Astrocyte (in vitro differentiated cells and primary cell): Measurements from ENCODE around the gene VAV2. TPM values are rescaled to one million over a fixed set of nuclear protein-coding genes. Genes with fewer than 3 reads are reported as not detected.

Experiments used
- DNase-seq: peaks from one replicate; pipeline ENCODE4 v3.0.0-alpha.2; 2010; ENCODE audit warnings: low read depth
- FAIRE-seq: peaks from 2 replicates; lab custom pipeline; 2011; peaks lifted over from hg19 to GRCh38; lab: Jason Lieb, UNC
- H2AFZ ChIP-seq: 2 replicates; pipeline ENCODE4 v1.6.0; 2012; ENCODE audit warnings: low read depth, low read length, inconsistent platforms
- H3K27ac ChIP-seq: 2 replicates; pipeline ENCODE4 v1.5.1; 2011; ENCODE audit warnings: low read depth, low read length, inconsistent platforms
- H3K27me3 ChIP-seq: 2 replicates; pipeline ENCODE4 v1.6.0; 2011; ENCODE audit warnings: low read length, inconsistent platforms; ENCODE audit not compliant: insufficient read depth
- H3K36me3 ChIP-seq: 2 replicates; pipeline ENCODE4 v1.5.1; 2011; ENCODE audit warnings: low read length, inconsistent platforms; ENCODE audit not compliant: insufficient read depth
- H3K4me1 ChIP-seq: 2 replicates; pipeline ENCODE4 v1.5.1; 2011; ENCODE audit warnings: low read length, inconsistent platforms; ENCODE audit not compliant: insufficient read depth
- H3K4me2 ChIP-seq: 2 replicates; pipeline ENCODE4 v1.6.0; 2012; ENCODE audit warnings: low read length, inconsistent platforms
- H3K4me3 ChIP-seq: 2 replicates; pipeline ENCODE4 v1.5.1; 2011; ENCODE audit warnings: low read depth, mild to moderate bottlenecking, low read length, inconsistent platforms; ENCODE audit not compliant: insufficient read depth
- H3K79me2 ChIP-seq: 2 replicates; pipeline ENCODE4 v1.6.0; 2012; ENCODE audit warnings: mild to moderate bottlenecking, low read length, inconsistent platforms; ENCODE audit not compliant: insufficient read depth
- H3K9ac ChIP-seq: 2 replicates; pipeline ENCODE4 v1.6.0; 2012; ENCODE audit warnings: mild to moderate bottlenecking, low read length, inconsistent platforms
- H3K9me3 ChIP-seq: 2 replicates; pipeline ENCODE4 v1.5.1; 2012; ENCODE audit warnings: low read depth, mild to moderate bottlenecking, low read length, inconsistent platforms; ENCODE audit not compliant: insufficient read depth
- H4K20me1 ChIP-seq: 2 replicates; pipeline ENCODE4 v1.6.0; 2012; ENCODE audit warnings: low read length, inconsistent platforms; ENCODE audit not compliant: insufficient read depth
- H3K27ac Mint-ChIP-seq: one replicate; pipeline ENCODE4 v1.8.0; 2021; ENCODE audit warnings: mild to moderate bottlenecking, mixed read lengths; ENCODE audit not compliant: unreplicated experiment
- H3K27me3 Mint-ChIP-seq: one replicate; pipeline ENCODE4 v1.8.0; 2021; ENCODE audit warnings: low read depth, mixed read lengths; ENCODE audit not compliant: unreplicated experiment
- H3K36me3 Mint-ChIP-seq: one replicate; pipeline ENCODE4 v1.8.0; 2021; ENCODE audit warnings: low read depth, mixed read lengths; ENCODE audit not compliant: unreplicated experiment
- H3K4me1 Mint-ChIP-seq: one replicate; pipeline ENCODE4 v1.8.0; 2021; ENCODE audit warnings: low read depth, mixed read lengths; ENCODE audit not compliant: unreplicated experiment
- H3K4me3 Mint-ChIP-seq: one replicate; pipeline ENCODE4 v1.8.0; 2021; ENCODE audit warnings: mild to moderate bottlenecking, moderate library complexity, mixed read lengths; ENCODE audit not compliant: unreplicated experiment
- H3K9me3 Mint-ChIP-seq: one replicate; pipeline ENCODE4 v1.8.0; 2021; ENCODE audit warnings: mild to moderate bottlenecking, mixed read lengths; ENCODE audit not compliant: unreplicated experiment
- EZH2 ChIP-seq: IDR thresholded peaks from 2 replicates; pipeline ENCODE4 v1.6.1; 2012; ENCODE audit warnings: mild to moderate bottlenecking, low read length, inconsistent platforms; ENCODE audit not compliant: insufficient read depth
- total RNA-seq: library from RNA; stranded (reverse); gene quantifications from 2 replicates; pipeline ENCODE4 v1.2.1, GENCODE V29; 2021
- TF ChIP-seq, protein P1 (sequence below): IDR thresholded peaks from 2 replicates; pipeline ENCODE4 v1.5.1; 2011; ENCODE audit warnings: low read depth, mild to moderate bottlenecking, inconsistent platforms, low read length, moderate library complexity; ENCODE audit not compliant: insufficient read depth

VAV2 gene
- total RNA-seq, 1 donor from 2014 or later, result 36.5 TPM

DNA sequence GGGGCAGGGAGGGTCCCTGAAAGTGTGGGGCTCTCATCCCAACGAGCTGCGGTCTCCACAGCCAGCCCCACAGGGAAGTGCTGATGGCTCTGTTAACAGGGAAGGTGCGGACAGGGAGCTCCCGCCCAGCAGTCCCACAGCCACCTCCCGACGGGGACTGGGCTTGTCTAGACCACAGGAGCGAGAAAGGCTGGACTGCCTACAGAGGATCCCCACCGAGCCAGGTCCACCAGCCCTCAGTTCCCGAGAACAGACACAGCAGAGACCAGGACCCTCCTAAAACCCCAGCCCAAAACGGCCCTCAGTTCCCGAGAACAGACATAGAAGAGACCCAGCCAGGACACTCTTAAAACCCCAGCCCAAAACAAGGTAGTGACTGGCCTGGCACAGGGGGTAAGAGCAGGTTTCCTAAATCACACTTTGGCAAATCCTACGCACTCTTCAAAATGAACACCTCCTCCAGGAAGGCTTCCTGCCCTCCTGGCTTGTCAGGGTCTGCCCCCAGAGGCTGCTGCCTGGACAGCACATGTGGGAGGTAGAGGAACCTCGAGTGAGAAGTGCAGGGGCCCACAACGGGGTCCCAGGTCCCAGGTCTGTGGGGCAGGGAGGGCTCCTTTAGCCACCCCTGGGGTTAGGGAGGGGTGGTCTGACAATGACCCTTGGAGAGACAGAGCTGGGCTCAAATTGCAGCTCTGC, 167.9 kb downstream of the VAV2 start:
- Mint-ChIP-seq H3K9me3 (no peaks in the 10 kb centered on the region), H3K27ac (peak overlapping the region; percentile 41), H3K36me3 (peaks cover 24% of the 10 kb centered on the region), H3K4me1 (peaks cover 22% of the 10 kb centered on the region), H3K4me3 (no peak overlapping the region), H3K27me3 (no peaks in the 10 kb centered on the region)
- Histone ChIP-seq H2AFZ (no peak overlapping the region), H3K4me2 (no peak overlapping the region), H3K36me3 (peaks cover 2% of the 10 kb centered on the region), H3K4me1 (no peaks in the 10 kb centered on the region), H4K20me1 (peaks cover 50% of the 10 kb centered on the region), H3K27ac (no peak overlapping the region), H3K79me2 (peaks cover 2% of the 10 kb centered on the region), H3K4me3 (no peak overlapping the region), H3K27me3 (no peaks in the 10 kb centered on the region), H3K9me3 (no peaks in the 10 kb centered on the region), H3K9ac (no peak overlapping the region)
- FAIRE-seq, result no peak
- TF ChIP-seq, protein P1, sequence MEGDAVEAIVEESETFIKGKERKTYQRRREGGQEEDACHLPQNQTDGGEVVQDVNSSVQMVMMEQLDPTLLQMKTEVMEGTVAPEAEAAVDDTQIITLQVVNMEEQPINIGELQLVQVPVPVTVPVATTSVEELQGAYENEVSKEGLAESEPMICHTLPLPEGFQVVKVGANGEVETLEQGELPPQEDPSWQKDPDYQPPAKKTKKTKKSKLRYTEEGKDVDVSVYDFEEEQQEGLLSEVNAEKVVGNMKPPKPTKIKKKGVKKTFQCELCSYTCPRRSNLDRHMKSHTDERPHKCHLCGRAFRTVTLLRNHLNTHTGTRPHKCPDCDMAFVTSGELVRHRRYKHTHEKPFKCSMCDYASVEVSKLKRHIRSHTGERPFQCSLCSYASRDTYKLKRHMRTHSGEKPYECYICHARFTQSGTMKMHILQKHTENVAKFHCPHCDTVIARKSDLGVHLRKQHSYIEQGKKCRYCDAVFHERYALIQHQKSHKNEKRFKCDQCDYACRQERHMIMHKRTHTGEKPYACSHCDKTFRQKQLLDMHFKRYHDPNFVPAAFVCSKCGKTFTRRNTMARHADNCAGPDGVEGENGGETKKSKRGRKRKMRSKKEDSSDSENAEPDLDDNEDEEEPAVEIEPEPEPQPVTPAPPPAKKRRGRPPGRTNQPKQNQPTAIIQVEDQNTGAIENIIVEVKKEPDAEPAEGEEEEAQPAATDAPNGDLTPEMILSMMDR, result no peak
- TF ChIP-seq EZH2, result no peak
- no peak for DNase-seq

DNA sequence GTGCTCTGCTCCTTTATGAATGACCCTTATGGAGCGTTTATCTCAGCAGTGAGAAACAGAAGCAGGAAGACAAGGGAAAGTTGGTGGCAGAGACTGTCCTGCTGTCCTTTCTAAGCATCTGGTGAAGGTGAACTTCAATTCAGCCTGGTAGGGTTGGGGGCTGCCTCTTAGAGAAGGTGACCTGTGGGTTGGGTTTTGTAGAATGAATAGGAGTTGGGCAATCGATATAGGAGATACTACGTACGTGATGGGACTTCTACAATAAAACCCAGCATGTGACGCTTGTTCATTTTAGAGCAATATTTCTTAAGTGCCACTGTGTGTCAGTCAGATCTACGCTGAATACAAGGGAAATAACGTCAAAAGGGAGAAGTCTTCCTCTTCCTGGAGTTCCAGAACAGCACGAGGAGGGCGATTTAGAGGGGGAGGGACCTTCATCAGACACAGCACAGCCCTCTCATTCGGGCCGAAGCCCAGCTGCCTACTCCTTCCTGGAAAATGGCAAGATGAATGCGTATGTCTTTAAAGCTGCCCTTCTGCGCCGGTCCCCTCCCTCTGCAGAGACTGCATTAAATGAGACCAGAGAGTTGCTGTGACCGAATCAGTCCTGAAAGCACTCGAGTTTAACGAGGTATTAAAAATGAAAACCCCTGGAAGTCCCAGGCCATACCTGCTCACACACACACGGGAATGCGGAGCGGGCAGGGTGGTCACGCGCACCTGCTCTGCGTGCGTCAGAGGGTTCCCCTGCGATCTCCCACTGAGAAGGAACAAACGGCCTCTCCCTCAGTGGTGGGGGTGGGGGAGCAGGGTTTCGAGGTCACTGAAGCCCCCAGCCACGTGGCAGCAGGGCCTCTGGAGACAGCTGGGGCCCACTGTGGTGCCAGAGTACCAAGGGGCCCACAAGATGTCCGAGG, 168.7 kb downstream of the VAV2 start:
- Histone ChIP-seq H3K4me1 (no peaks in the 10 kb centered on the region), H3K79me2 (peaks cover 2% of the 10 kb centered on the region), H3K27ac (no peak overlapping the region), H2AFZ (no peak overlapping the region), H3K4me3 (no peak overlapping the region), H3K36me3 (peaks cover 2% of the 10 kb centered on the region), H3K9ac (no peak overlapping the region), H4K20me1 (peaks cover 55% of the 10 kb centered on the region), H3K9me3 (no peaks in the 10 kb centered on the region), H3K27me3 (no peaks in the 10 kb centered on the region), H3K4me2 (no peak overlapping the region)
- TF ChIP-seq, protein P1, result no peak
- no peak for TF ChIP-seq EZH2
- Mint-ChIP-seq H3K4me3 (no peak overlapping the region), H3K27me3 (no peaks in the 10 kb centered on the region), H3K36me3 (peaks cover 22% of the 10 kb centered on the region), H3K27ac (no peak overlapping the region), H3K9me3 (peaks cover 3% of the 10 kb centered on the region), H3K4me1 (peaks cover 22% of the 10 kb centered on the region)
- FAIRE-seq, result no peak
- DNase-seq, result no peak
